GM18526 (cell line): Measurements from ENCODE around the gene CFLAR.

Source experiments
- POLR2A ChIP-seq: IDR thresholded peaks from 3 replicates; pipeline ENCODE4 v1.6.1; 2011; ENCODE audit not compliant: insufficient read length; ENCODE audit errors: extremely low read depth

Gene CFLAR

GRCh38 chr2:201156036-201156435 is 40.1 kb downstream of the CFLAR start:
- TF ChIP-seq POLR2A: no peak

- no peak for TF ChIP-seq POLR2A
These were observed 40.7 kb downstream of the CFLAR start for GRCh38 chr2:201156640-201157039.

DNA sequence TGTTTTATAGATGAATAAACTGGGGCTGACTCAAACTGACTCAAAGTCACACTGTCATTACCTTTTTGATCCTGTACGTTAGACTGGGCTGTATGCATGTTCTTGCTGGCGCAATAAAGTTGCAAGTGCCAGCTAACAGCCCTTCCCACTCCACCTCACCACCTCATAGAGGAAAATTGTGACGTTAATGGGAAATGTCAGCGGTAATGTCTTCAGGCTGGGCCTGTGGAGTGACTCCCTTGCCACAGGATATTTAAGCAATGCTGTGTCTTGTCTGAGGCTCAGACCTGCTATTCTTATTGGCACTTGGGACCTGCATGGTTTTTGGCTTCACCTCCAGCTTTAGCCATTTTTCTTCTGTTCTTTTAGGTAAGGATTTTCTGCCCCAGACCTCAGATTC is 41.7 kb downstream of the CFLAR start:
- no peak for TF ChIP-seq POLR2A

GRCh38 chr2:201158111-201158929 is 42.4 kb downstream of the CFLAR start:
- no peak for TF ChIP-seq POLR2A

DNA sequence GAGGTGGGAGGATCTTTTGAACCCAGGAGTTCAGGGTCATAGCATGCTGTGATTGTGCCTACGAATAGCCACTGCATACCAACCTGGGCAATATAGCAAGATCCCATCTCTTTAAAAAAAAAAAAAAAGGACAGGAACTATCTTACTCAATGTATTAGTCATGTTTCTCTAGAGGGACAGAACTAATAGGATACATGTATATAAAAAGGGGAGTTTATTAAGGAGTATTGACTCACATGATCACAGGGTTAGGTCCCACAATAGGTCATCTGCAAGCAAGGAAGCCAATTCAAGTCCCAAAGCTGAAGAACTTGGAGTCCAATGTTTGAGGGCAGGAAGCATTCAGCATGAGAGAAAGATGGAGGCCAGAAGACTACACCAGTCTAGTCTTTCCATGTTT is 48.2 kb downstream of the CFLAR start:
- no peak for TF ChIP-seq POLR2A

DNA sequence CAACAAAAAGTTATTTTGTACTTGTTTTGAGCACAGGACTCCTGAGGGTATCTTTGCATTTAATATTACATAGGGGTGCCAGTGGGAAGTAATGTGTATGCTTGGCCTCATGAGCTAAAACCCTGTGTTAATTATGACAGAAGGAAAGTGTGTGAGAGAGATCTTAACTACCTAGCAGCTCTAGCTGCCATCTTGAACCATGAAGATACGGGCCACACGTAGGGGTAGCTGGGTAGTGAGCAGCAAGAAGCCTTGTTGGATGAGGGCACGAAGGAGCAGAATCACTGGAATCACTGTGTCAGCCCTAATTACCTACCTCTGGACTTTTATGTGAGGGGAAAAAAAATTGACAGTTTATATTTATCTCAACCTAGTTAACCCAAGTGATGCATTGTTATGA is 51.6 kb downstream of the CFLAR start:
- TF ChIP-seq POLR2A: no peak

DNA sequence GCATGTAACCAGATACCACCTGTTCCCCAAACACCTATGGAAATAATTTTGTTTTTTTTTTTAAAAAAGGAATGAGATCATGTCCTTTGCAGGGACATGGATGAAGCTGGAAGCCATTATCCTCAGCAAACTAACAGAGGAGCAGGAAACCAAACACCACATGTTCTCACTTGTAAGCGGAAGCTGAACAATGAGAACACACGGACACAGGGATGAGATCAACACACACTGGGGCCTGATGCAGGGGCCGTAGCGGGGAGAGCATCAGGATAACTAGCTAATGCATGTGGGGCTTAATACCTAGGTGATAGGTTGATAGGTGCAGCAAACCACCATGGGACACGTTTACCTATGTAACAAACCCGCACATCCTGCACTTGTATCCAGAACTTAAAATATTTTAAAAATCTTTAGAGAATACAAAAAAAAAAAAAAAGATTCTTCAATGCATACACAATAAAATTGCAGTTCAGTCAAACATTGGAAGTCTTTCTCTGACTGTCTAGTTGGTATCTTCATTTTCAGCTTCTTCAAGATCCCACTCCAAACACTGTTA is 55.4 kb downstream of the CFLAR start:
- TF ChIP-seq POLR2A: no peak

GRCh38 chr2:201172279-201172678 is 56.3 kb downstream of the CFLAR start:
- TF ChIP-seq POLR2A: no peak

- no peak for TF ChIP-seq POLR2A
These were observed 58.7 kb downstream of the CFLAR start for GRCh38 chr2:201174687-201175086.

DNA sequence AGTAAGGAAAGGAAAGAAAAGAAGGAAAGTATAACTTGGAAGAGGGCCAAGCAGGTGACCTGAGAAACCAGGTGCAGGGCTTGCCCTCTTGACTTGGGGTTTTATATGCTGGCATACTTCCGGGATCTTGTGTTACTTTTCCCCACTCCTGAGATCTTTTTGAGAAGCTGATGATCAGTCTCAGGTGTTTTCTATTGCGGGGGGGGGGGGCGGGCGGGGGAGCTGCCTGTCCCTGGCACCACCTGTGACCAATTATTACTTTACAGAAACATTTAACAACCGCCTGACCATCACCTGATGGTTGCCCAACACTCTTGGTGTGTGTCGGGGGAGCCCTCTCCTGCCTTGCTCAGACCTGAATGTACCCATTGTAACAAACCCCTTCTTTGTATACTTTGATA is 60.1 kb downstream of the CFLAR start:
- no peak for TF ChIP-seq POLR2A

DNA sequence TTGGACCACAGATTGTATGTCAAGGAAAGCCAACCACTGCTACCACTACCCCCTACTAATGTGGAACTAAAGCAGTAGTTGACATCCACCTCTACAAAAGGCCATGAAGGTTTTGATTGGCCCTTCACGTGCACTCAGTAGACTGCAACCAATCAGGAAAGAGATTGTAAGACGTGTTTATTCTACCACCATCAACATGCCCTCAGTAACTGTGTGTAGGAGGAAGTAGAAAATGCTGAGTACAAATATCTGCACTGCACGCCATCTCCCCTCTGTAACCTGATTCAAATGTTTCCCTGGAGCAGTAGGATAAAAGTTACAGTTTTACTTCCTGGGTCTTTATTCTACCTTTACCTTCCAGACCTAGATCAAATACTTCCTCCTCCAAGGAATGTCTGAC is 64.0 kb downstream of the CFLAR start:
- no peak for TF ChIP-seq POLR2A

DNA sequence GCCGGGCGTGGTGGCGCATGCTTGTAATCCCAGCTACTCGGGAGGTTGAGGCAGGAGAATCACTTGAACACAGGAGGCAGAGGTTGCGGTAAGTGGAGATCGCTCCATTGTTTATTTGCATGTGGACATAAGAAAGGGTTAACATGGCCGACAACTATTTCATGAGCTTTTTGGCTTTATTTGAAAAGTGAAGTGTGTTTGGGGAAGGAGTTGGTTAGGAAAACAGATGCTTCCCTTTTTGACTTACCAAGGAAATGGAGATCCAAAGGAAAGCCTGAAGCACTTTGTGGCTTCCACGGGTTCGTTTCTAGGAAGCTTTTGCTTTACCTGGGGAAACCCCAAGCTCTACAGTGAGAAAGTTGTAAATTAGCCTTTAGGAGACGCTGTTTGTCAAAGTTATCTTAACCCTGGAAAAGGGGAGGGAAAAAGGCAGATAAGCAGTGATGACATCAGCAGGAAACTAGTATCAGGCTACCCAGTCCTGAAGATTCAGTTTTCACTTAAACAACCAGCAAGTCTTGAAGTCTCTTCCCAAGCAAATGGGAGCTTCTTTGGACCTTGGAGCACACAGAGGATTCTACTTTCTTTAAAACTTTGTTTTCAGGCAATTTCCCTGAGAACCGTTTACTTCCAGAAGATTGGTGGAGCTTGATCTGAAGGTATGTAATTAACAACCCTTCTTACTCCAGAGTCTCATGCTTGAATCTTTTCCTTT is 66.8 kb downstream of the CFLAR start, which contains the start of gene CASP10:
Gene CASP10, plus strand, starts transcription at position 492 of the 715 bp plus-strand sequence. CDS start 2,637 bp downstream, outside the sequence.
- TF ChIP-seq POLR2A: no peak

GRCh38 chr2:201183365-201183727 is 67.4 kb downstream of the CFLAR start:
- no peak for TF ChIP-seq POLR2A

- TF ChIP-seq POLR2A: no peak
These were observed 69.9 kb downstream of the CFLAR start for GRCh38 chr2:201185863-201186262.

- TF ChIP-seq POLR2A: no peak
These were observed 71.0 kb downstream of the CFLAR start for GRCh38 chr2:201186982-201187381.

- TF ChIP-seq POLR2A: no peak
These were observed 72.5 kb downstream of the CFLAR start for GRCh38 chr2:201188449-201188848.
